NCI-H187 treated with DMSO at 0.1 percent for 48 hours (cell line): Measurements from ENCODE around the gene MYH14.
"Not testable (repeated sequence)": the region's sequence is repeated elsewhere in the genome, so short reads cannot be mapped to it uniquely, and the experiment has no call there.

Experiments used
- DNase-seq: peaks from one replicate; lab custom pipeline; 2025; lab: John Stamatoyannopoulos, UW

The MYH14 gene

DNA sequence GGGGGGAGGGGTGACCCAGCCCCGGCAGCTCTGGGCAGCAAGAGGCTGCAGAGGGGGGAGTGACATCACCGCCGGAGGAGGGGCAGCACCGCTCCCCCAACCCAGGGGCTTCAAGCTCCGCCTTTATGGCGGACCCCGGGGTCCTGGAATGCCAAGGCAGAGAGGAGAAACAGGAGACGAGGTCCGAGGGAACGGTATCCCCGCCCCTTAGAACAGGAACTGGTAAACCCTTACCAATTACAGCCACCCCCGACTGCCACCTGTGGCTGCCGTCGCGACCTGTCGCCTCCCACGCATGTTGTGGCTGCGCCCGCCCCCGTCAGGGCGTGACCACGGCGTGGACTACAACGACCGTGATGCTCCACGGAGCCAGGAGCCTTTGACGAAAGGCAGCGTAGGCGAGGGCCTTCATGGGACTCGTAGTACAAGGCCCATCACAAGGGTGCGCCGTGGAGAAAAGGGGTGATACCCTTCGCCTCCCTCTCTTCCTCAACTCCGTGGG lies 129.9 kb downstream of the MYH14 start:
- no peak for DNase-seq

GRCh38 chr19:50333737-50334617 lies 130.6 kb downstream of the MYH14 start:
- DNase-seq = no peak

DNA sequence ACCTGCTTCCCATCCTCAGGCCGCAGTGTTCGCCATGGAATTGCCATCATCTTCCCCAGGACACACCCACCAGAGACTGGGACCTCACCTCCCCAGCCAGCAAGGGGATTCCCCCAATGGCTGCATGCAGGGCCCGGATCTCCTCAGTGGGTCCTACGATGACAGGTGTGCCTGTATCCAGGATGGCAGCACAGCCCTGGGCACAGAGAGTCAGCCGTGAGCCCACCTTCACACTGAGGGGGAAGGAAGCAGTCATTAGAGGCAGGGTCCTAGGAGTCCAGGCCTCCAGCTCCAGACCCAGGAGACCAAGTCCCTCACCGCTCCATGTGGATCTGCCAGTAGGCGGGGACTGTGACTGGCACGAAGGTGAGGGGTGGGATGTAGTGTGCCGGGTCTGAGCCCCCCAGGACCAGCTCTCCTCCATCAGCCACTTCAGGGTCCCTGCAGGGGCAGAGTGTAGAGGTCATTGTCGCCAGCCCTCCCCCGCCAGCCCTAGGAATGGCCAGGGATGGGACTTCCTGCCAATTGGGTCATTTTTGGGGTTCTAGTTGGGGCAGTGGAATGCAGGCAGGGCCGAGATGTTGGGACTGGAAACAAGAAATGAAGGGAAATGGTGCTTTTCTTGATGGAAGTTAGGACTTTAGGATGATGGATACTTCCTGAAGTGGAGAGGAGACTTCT lies 131.5 kb downstream of the MYH14 start:
- DNase-seq = no peak

GRCh38 chr19:50337031-50337430 lies 133.6 kb downstream of the MYH14 start:
- not testable (repeated sequence) for DNase-seq

DNA sequence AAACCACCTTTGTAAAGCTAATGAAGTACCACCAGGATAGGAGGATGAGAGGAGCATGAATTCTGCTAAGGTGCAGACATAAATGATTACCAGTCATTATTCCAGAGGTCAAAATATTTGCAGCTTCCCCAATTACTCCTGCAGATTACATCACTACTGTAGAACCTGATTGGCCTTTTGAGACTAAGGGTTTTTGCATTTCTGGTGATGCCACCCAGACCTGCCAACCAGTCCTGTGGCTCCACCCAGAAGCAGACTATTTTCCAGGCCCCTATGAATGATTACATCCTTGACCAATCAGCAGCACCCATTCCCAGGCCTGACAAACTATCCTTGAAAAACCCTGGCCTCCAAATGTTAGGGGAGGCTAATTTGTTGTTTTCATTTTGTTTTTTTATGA lies 136.9 kb downstream of the MYH14 start:
- DNase-seq = no peak

DNA sequence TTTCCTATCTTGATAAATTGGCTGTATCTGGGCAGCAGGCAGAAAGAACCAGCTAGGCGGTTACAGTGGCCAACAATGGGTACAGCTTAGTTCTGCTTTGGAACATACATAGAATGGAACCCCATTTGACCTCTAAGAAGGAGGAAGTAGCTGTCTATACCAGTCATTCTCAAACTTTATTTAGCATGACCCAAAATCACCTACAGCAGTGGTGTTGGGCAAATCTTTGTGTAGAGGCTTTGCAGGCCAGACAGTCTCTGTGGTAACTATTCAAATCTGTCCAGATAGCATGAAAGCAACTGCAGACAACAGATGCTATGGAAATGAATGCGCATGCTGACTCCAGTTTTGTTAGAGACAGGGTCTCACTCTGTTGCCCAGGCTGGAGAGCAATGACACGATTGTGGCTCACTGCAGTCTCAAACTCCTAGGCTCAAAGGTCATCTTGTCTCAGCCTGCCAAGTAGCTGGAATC lies 137.7 kb downstream of the MYH14 start:
- no peak for DNase-seq

DNA sequence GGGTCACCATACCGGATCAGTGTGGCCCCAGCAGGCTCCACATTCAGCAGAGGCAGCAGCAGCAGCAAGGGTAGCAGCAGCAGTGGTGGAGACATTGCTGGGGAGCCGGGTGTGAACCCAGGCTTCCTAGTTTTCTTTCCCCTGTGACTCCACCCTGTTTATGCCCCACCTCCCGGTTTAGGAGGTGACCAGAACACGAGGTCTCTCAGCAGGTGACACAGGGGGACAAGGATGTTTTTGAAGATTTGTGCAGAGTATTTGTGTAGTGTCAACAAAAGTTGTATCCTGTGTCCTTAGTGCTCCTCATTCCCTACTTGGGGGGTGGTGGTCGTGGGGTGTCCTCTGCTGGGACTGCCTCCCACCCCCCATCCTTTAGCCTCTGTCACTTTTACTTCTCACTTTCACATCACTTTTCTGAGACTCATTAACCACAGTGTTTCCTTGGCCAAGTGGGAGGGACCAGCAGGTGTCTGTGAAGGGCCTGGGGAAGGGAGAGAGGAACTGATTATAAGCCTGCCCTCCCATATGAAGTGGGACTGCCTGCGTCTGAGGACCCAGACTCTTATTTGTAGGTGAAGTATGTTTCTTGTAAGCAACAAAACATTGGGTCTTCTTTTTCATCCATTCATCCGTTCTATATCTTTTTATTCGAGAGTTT lies 141.4 kb downstream of the MYH14 start:
- no peak for DNase-seq

GRCh38 chr19:50347089-50347581 lies 143.7 kb downstream of the MYH14 start:
- DNase-seq = not testable (repeated sequence)

DNA sequence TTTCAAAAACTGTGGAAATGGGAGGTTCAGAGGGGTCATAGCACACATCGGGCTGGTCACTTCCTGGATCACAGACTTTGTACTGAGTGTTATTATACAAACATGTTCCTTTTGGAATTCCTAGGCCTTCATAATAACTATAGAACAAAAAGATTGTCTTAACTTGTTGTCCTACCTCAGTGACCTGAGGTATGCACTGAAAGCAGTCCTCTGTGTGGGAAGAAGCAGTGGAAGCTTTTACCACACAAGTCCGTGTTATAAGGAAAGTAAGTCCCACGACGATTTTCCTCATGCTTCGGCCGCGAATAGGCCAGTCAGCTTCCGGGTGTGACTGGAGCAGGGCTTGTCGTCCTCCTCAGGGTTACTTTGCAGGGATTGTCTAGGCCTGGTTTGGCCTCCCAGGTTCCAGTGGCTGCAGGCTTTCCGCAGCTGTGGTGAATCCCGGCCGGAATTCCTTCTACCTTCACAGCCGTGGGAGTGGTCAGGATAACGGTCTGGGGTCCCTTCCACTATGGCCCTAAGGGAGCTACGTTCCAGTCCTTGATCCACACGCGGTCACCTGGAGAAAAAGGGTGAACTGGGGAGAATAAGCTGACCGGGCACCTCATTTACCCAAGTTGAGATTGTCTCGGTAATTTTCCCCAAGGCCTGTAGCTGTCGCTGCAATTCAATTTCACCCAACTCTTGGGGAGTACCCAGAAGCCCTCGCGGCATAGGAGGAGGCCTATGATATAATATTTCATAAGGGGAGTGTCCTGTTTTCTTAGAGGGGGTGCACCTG lies 146.0 kb downstream of the MYH14 start:
- no peak for DNase-seq

DNA sequence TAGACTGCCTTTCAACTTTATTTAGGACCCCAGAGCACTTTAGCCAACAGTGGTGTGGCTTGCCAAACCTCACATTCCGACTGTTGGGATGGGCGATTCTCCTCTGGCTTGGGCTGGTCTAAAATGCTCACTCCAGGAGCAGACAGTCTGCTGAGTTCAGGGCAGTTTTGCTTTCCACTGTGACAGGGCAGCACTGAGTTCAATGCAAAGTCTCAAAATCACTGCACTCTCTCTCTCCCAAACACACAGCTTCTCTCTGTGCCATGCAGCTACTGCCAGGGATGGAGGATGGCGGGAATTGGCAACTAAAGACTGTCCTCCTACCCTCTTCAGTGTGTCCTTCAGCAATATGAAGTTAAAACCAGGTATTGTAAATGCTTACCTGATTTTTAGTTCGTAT lies 148.8 kb downstream of the MYH14 start:
- DNase-seq = no peak

DNA sequence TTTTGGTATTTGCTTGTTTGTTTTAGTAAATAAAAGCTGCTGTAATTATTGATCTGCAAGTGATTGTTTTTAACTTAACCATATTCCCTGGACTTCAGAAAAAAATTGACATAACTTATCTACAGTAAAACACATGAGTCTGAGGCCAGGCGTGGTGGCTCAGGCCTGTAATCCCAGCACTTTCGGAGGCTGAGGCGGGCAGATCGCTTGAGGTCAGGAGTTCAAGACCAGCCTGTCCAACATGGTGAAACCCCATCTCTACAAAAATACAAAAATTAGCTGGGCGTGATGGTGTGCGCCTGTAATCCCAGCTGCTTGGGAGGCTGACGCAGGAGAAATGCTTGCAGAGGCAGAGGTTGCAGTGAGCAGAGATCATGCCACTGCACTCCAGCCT lies 150.1 kb downstream of the MYH14 start:
- DNase-seq = not testable (repeated sequence)

DNA sequence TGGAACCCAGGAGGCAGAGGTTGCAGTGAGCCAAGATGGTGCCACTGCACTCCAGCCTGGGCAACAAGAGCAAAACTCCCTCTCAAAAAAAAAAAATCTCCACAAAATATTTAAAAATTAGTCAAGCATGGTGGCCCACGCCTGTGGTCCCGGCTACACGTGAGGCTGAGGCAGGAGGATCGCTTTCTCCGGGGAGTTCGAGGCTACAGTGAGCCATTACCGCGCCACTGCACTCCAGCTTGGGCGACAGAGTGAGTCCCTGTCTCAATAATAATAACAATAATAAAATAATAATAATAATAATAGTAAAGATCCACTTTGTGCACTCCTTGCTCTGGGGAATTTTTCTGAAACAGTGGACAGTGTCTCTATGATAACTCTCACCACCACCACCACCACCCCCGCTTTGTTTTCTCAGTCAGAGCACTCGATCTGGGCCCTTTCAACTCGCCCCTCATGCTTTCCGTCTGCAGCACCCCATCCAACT lies 153.3 kb downstream of the MYH14 start:
- DNase-seq = no peak

GRCh38 chr19:50357178-50358100 lies 154.0 kb downstream of the MYH14 start:
- no peak for DNase-seq

DNA sequence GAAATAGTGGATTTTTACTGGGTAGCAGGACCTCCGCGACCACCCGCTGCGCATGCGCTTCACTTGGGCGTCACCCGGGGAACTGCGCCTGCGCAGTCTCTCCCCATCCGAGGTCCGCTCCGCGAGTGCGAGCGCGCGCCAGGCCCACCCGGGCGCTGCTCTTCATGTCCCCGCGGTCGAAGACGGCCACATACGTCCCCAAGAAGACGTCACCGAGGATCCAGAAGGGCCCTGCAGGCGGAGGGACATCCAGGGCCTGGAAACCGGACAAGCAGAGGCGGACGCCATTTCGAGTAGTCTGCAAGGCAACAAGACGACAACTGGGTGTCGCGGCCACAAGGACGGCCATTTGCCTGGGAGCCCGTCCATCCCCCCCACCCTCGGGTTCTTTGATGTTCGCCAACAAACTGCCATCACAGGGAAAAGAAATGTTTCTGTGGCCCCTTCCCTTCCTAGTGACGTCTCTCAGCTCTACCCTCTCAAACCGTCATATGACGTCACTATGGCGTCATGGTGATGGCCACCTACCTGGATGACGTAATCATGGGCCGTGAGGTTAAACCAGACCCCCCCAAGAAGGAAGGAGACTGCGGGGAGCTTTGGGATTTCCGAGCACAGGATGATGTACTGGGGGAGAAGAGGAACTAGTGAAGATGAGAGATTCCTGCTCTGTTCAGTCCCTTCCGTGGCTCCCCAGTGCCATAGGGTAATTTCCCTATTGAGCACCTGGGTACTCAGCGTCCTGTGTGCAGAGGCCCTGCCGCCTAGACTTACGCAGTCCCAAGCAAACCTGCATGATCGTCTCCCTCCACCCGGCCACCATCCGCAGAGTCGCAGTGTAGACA lies 155.3 kb downstream of the MYH14 start:
- no peak for DNase-seq

GRCh38 chr19:50359328-50359818 lies 156.0 kb downstream of the MYH14 start:
- DNase-seq = no peak
